GM13977 (cell line): ENCODE data around the gene CAMTA1.
A peak's percentile ranks its signal among the peaks of the same experiment; 100 is the strongest.

Experiments used
- DNase-seq: peaks from one replicate; pipeline ENCODE4 v3.0.0; 2012; ENCODE audit warnings: low spot score
- in situ Hi-C: fragments of 300-500 bp; cut with MboI; formaldehyde crosslinking; loops from one replicate; pipeline ENCODE4 v1.12.0; 2022; ENCODE audit warnings: low sequenced_read_pairs, low pct_unique_long_range_greater_than_20kb, mixed read lengths, inconsistent platforms; ENCODE audit not compliant: unreplicated experiment
- TF ChIP-seq, protein P1 (sequence below): IDR thresholded peaks from 2 replicates; pipeline ENCODE4 v1.5.1; 2012; ENCODE audit warnings: mild to moderate bottlenecking, control low read depth; ENCODE audit not compliant: insufficient read depth; ENCODE audit errors: extremely low read depth, missing control alignments

The CAMTA1 gene

DNA sequence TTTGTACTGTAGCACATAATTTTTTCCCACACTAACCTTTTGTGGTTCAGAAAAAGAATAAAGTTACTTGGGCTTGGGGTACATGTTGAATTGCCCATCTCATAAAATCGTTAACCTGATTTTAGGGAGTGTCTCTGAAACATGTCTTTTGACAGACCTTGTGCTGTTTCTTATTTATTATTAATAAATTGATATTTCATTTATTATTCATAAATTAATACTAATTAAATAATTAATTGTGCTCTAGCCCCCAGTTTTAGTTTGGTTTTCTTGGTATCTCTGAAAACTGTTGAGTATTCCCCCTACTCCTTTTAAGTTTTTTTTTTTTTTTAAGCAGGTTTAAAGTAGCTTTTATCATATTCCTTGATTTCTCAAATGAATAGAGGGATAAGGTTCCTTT is 27.9 kb downstream of the CAMTA1 start:
- TF ChIP-seq, protein P1, sequence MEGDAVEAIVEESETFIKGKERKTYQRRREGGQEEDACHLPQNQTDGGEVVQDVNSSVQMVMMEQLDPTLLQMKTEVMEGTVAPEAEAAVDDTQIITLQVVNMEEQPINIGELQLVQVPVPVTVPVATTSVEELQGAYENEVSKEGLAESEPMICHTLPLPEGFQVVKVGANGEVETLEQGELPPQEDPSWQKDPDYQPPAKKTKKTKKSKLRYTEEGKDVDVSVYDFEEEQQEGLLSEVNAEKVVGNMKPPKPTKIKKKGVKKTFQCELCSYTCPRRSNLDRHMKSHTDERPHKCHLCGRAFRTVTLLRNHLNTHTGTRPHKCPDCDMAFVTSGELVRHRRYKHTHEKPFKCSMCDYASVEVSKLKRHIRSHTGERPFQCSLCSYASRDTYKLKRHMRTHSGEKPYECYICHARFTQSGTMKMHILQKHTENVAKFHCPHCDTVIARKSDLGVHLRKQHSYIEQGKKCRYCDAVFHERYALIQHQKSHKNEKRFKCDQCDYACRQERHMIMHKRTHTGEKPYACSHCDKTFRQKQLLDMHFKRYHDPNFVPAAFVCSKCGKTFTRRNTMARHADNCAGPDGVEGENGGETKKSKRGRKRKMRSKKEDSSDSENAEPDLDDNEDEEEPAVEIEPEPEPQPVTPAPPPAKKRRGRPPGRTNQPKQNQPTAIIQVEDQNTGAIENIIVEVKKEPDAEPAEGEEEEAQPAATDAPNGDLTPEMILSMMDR = no peak
- no peak for DNase-seq
- in situ Hi-C loops = no loop called here

DNA sequence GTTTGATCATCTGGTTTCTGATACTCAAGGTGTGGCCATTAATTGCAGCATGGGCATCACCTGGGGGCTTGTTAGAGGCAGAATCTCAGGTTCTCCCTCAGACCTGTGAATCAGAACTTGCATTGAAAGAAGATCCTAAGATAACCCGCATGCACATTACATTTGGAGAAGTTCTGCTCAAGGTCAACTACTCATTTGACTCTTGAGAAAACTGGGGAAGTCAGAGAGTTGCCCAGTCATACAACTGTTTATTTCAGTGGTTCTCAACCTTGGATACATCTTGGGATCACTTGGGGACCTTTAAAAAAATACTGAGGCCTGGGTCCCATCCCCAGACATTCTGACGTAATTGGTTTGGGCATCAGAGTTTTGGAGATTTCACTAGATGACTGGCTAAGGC is 30.5 kb downstream of the CAMTA1 start:
- TF ChIP-seq, protein P1 = no peak
- in situ Hi-C loops = no loop called here
- DNase-seq = no peak

DNA sequence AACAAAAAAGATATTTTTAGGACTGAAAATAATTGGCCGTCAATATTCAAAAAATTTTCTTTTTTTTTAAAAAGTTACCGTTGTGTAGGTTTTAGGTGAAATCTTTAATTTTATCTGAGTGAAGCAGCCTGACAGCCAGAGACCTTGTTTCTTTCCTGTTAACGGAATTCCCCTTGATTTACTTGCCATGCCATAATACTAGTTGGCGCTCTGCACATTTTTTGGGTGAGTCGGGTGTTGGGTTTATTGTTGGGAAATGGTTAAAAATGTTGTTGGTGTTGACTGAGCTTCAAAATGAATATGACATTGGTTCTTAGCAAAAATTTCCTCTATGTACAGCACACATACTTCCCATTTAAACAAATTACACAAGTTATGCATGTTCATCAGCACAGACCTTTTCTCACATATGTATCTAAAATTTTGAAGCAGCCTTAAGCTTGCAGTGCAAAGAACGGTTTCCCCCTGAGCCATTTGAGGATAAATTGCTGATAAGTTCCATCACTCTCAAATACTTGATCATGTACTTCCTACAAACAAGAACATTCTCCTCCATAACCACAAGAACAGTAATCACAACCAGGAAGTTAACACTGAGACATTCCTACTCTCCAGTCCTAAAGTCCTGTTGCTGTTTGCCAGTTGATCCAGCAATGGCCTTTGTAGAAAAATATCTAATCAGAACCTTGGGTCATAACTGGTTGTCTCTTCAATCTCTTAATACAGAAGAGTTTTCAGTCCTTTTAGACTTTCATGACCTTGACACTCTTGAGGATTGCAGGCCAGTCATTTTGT is 34.2 kb downstream of the CAMTA1 start:
- in situ Hi-C loops = no loop called here
- DNase-seq = no peak
- TF ChIP-seq, protein P1 = no peak

DNA sequence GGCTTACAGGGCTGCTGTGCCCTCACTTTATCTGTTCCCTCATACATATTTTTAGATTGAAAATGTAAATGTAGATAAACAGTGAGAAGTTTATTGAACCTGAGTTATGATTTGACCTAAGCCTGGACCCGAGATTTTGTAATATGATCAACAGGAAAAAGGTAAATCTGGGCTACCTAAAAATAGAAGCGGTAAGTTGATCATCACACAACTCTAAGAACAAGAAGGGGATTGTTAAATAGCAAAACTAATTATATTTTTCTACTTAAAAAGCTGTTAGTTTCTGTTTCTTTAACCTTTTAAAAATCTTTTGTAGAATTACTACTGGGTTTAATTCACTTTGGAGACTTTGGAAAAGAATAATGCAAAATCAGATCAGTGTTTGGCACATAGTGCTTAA is 35.6 kb downstream of the CAMTA1 start:
- DNase-seq = no peak
- in situ Hi-C loops = no loop called here
- TF ChIP-seq, protein P1 = no peak

DNA sequence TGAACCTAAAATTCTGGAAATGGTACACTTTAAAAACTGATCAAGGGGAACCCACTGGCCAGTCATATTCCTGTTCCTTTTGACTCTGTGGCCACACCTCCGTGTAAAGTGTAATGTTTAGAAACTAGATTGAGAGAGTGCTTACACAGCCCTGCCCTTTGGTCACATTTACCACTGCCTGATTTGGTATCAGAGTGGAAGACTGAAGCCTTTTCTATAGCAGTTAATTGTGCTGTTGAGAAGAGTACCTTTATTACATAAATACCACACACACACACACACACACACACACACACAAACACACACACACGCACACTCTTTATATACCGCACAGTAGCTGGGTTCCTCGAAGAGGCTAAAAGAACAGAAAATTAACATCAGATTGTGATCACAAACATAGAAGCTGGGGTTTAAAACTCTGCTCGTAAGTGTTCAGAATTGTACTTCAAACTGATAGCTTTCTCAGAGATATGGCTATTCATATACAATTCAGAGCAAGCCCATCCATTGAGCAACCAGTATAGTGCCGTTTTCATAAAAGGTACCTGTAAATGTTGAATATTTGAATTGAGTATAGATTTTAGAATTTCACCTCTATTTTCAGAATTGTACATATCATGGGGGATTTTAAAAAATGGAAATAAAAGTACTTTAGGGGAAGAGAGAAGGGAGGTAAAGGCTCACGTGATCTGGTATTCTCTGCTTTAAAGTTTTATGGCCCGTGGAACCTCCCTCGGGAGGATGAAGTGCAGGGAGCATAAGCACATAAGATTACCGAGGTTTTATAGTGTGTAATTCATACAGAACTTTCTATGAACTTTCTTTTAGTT is 37.5 kb downstream of the CAMTA1 start:
- peak; percentile 35 for DNase-seq
- in situ Hi-C loops = no loop called here
- TF ChIP-seq, protein P1 = no peak

DNA sequence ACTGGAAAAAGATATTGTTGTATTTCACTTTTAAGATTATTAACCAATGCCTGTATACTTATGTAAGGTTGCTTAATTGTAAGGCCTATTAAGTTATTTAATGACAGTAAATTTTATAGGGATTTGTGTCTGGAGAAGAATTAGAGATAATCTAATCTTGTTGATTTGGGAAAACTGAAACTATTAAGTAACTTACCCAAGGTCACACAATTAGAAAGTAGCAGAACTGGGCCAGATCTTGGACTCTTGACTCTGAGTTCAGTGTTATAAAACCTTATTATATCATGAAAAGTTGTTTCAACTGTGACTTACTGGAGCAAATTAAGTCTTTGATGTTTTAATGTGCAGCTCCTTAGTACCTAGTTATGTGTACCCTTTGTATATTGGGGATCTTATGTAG is 38.5 kb downstream of the CAMTA1 start:
- DNase-seq = no peak
- in situ Hi-C loops = no loop called here
- TF ChIP-seq, protein P1 = no peak
